NCI-H1417 (cell line): ENCODE results near the gene PTPRR.

Source experiments
- DNase-seq, 3 experiments: peaks; one replicate each; lab custom pipeline; 2025; lab: John Stamatoyannopoulos, UW

Gene PTPRR

DNA sequence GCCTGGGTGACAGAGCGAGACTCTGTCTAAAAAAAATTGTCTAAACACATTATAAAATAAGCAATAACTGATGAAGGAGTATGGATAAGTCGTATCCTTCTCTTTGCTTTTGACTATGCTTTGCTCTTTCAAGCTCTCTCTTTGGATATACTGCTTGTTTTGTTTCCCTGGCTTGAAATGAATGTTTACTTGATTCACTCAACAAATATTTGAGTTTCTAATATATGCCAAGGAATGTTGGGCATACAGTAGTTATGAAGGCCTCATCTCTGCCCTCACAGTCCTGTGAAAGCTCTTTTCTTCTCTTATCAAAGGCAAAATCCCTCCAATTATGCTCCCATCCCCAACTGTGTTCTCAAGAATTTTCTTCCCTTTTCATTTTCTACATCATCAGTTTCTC lies 123.5 kb downstream of the PTPRR start:
- DNase-seq = no peak

DNA sequence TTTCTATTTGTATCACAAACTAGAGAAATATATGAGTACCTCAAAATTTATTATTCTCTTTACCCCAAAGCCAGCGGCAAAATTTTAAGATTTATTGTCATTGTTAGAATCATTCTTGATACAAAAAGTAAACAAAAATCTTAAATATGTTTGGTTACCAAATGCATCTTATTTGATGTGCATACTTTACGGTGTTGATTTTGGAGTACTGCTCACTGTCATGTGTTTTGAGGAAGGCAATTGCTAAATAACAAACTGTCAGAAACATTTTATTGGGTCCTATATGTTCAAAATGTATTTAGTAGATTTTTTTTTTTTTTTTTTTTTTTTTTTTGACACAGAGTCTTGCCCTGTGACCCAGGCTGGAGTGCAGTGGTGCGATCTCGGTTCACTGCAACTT lies 124.9 kb downstream of the PTPRR start:
- no peak for DNase-seq

DNA sequence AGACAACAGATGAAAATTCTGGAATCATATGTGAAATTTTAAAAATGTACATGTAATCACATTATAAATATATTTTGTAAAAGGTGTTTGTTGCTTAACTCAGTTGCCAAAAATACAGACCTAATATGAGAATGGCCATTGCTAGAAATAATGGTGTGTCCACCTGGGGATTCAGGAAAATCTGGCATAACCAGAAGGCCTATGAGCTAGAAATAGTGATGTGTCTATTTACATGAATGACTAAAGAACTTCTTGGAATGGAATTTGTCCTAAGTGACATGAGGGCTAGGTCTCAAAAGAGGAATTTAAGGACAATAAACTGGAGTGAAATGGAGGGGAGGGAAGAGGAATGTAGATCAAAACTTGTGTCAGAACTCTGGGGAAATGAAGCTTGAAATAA lies 126.4 kb downstream of the PTPRR start:
- DNase-seq = no peak

DNA sequence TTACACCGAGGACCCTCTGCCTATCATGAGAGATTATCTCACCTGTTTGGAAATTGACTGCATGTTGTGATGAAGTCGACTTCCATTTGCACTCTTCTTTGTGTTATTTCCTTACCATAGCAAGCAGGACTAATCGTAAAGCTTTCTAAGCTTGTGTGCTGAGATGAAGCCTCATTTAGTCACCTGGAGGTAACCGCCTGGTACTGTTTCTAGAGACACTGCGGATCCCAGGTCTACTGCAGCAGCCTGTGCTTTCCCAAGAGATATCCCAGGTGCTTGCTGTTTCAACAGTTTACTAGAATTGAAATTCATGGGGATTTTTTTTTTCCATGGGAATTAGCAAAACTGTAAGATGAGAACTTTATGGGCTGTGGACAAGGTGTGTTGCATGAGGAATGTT lies 131.8 kb downstream of the PTPRR start:
- no peak for DNase-seq

DNA sequence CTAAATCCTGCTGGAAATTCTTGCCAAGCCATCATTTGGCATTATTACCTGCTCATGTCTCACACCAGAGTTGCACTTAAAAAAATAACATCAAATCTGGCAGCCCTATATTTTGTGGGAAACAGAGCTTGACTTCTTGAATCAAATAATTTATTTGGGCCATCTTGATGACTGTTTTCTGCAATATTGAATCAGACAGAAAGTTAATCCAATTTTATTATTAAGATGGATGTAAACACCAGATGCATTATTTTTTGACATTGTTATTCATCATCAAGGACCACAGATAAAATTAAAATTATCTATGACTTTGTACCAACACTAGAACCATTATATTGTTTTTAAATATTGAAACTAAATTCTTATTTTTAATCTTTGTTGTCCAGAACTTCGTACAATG lies 132.9 kb downstream of the PTPRR start:
- no peak for DNase-seq

DNA sequence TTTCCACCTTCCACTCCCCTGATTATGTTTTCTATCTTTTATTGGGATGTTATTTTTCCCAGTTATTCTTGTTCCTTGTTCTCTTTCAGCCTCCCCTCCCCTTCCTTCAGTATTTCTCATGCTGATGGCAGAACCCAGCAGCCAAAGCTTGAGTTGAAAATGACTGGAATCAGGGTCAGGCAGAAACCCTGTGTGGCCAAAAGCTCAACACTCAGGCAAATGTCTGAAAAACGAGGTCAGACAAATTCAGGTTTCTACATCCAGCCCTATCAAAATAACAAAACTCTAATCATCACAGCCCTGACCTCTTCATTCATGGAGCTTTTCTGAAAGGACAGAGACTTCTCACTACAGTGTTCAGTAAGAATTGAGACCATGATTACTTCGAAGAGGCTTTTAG lies 134.6 kb downstream of the PTPRR start:
- no peak for DNase-seq

DNA sequence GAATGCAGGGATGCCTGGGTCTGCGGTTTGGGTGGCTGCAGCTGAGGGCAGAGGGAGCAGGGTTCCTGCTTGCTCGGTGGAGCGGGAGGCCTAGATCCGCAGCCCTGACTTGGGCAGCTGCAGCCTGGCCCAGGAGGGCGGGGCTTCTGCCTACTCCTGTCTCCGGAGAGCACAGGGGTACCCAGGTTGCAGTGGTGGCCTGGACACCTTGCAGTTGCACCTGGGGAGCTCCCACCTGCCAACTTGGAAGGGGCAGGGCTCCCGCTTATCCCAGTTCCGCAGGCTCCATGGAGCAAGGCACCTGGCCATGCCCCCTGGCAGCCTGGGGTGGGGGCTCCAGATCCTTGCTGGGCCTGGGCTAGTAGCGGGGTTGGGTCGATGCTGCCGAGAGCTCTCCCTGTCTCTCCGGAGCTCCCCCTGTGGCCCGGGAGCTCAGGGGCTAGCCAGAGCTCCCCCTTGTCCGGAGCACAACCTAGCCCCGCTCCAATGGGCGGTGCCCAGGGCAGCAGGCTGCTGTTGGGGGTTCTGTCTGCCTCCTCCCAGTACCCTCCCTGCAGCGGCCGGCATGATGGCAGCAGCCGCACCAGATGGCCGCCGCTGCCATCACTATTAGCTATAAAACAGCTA lies 136.4 kb downstream of the PTPRR start:
- DNase-seq = no peak

DNA sequence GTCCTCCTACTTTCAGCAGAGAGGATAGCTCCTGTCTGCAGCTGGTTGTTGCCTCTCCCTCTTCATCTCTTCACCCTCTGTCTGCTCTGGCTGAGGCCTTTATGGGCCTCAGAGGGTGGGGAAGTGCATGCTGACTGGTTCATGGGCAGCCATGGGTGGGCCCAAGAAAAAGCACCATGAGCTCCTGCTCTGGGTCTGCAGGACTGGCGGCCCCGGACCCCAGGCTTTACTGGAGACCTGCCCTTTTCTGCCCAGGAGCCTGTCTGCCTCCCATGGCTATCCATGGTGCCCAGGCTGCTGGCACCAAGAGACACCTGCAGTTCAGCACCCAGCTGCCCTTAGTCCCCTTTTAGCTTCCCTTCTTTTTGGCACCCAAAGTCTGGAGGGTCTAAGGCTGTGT lies 137.1 kb downstream of the PTPRR start:
- DNase-seq = no peak

DNA sequence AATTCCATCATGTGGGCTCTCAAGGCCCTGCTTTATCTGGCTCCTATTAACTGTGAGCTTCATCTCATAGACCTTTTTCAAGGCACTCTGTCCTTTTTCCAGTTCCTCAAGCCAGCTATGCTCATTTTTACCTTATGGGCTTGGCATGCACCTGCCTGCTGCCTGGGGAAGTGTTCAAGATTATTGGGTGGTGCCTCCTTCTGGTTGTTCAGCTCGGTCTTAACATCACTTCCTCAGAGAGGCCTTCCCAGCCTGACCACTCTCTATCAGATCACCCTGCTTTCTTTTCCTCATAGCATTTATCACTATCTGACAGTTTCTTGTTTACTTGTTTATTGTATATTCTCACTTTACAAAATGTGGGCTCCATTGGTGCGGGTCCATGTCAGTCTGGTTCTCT lies 141.3 kb downstream of the PTPRR start:
- no peak for DNase-seq

DNA sequence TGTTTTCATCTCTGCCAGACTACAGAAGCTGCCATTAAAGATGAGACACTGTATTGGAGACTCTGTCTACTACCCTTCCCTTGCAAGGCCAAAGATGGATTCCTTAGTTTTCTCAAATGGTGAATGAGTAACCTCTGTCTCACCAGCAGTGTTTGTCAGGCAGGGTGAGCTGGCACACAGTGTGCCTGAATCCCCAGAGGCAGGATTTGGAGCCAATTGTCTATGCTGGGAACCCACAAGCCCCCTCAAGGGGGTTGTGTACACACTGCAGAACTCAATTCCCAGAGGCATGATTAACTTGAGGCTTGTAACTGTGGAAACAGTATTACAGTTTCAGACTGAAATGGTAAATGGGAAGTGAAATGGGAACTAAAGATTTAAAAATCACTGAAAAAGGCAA lies 146.5 kb downstream of the PTPRR start:
- peak in 1 of 3 experiments; percentile 35 for DNase-seq

DNA sequence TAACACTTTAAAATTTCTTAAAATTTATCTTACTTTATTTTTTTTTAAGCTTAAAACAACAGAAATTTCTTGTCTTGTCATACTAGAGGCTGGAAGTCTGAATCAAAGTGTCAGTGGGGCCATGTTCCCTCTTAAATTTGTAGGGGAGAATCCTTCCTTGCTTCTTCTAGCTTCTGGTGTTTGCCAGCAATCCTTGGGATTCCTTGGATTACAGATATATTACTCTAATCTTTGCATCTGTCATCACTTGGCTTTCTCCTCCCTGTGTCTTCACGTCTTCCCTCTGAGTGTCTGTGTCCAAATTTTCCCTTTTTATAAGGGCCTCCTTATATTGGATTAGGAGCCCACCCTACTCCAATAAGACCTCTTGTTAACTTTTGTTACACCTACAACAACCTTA lies 147.7 kb downstream of the PTPRR start:
- no peak for DNase-seq

DNA sequence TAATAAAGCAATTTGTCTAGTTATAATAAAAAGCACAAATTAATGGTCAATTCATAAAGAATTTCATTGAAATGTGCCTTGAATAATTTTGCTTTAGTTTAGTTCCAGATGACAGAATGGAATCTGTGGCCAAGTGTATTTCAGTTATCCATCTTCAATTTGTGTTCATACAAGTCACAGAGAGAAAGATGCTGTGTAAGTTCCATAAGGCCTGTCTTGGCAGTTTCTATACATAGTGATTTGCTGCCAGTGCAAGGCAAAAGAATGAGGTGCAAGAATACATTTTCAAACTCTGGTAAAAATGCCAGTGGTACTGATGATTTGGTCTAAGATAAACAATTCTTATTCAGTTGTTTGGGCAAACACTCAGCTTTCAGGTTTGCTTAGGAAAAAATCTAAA lies 149.0 kb downstream of the PTPRR start:
- DNase-seq = no peak

DNA sequence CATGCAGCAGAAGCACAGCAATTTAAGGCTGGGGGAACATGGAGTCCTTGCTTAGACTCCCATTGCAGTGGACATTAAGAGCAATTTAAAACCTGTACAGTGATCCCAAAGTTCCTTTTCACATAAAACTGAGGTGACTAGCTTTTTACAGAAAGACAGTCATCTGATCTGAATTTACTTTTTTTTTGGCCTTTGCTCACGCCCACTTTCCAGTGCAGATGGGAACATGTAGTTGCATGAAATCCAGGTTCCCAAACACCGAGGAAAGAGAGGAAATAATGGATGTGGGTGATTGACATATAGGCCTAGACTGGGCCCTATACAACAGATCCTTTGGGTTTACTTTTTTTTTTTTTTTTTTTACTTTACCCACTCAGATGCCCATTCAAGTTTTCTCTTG lies 156.9 kb downstream of the PTPRR start:
- no peak for DNase-seq

DNA sequence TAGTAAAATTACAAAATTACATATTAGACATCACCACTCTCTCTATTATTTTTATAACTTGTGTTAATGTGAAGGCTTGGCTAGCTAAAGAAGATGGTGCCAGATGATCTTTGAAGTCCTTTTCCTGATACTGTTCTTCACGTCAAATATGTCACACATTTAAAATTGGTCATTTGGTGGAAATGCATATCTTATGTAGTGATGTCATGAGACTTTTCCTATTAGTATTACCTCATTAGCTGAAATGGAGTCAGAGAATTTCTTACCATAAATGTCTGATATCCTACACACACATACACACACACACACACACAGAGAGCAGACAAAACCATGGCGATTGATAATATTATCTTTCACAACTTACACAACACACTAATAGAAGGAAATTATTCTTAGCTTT lies 158.5 kb downstream of the PTPRR start:
- no peak for DNase-seq

DNA sequence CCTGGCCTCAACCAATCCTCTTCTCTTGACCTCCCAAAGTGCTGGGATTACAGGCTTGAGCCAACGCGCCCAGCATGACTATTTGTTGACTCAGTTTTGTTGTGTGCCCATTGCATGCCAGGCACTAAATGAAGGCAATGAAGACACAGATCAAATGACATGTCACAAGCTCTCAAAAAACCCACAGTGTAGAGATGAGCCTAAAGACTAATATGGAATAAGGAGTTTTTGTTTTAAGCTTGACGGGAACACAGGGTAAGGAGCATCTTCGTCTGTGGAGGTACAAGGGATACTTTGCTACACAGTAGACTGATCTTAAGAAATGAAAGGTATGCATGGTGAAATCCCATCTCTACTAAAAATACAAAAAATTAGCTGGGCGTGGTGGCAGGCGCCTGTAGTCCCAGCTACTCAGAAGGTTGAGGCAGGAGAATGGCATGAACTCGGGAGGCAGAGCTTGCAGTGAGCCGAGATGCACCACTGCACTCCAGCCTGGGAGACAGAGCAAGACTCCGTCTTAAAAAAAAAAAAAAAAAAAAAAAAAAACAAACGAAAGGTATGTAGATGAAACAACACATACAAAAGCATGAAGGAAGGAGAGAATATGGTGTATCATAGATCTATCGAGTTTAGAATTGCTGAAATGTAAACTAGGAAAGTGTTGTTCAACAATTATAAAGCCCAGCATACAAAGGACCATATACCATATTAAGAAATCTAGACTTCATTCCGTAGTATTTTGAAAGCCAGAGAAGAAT lies 161.2 kb downstream of the PTPRR start:
- DNase-seq = no peak

DNA sequence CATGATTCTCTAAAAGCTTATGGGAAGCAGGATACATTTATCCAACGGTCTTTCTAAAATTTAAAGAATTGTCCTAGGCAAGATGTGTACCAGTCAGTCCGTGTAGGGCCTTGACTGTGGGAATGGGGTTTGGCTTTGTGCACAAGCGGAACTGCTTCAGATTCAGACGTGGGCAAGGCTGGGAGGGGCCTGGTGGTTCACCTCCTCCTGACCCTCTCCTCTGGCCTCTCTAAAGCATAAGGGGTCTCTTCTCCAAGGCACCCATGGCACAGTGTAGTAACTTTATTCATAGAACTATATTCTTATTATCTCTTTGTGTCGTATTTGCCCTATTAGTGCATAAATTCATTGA lies 162.1 kb downstream of the PTPRR start:
- DNase-seq = no peak

DNA sequence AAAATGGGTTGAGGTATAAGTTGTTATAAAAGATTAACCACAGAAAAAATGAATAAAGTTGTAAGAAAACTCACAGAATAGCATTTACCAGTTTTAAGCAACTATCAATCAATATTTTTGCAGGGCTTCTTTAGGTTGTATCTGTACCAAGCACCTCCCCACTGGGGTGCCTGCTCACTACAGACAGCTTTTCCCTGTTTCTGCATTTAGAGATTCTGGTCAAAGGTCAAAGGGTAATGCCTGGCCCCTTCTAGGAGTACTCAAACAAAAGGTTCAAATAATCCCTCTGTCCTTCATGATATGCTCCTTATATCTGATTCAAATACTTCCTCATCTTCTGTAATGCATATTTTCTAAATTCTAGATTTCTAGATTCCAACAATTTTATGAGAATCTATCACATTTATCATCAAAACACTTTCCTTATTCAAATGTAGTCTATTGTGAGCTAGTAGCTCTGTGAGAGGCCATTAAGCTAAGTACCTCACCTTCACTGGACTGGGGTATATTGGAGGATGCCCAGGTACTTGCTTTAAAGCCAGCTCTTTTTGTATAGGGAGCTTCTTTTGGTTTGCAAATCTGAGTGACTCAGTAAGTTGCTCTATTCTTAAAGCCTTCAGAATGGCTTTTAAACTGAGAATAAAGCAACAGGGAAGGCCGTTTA lies 162.6 kb downstream of the PTPRR start:
- DNase-seq = no peak

DNA sequence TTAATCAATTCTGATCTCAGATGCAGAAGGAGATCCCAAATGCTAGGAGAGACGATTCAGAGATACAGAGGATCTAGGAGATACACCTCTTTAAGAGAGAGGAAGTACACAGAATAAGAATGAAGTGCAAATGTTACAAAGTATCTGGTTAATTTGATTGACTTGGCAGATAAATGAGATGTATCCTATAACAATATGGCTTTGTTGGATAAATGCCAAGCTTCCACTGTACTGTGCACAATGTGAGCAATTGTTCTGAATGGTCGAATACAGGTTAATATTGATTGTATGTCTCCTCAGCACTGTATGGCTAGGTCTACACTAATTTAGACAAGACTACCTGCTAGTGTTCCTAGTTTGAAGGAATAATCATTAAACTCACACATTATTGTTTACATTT lies 163.7 kb downstream of the PTPRR start:
- DNase-seq = peak in 2 of 3 experiments; percentile 26 to 70

DNA sequence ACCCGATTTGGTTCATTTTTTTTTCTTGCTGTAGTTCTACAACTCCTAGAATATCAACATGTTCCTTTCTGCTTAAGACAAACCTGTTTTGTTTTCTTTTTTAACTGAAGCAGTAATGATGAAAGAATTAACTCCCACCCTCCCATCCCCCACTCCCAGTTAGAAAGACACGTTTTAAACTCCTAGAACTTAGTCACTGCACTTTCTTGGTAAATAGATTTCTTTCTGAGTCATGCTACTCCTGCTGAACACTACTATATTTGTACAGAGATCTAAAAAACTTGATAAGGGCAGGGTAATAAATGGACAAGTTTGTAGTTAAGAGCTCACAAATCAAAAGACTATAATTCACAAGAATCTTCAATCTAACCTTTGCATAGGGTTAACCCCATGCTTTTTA lies 164.4 kb downstream of the PTPRR start:
- DNase-seq = no peak

DNA sequence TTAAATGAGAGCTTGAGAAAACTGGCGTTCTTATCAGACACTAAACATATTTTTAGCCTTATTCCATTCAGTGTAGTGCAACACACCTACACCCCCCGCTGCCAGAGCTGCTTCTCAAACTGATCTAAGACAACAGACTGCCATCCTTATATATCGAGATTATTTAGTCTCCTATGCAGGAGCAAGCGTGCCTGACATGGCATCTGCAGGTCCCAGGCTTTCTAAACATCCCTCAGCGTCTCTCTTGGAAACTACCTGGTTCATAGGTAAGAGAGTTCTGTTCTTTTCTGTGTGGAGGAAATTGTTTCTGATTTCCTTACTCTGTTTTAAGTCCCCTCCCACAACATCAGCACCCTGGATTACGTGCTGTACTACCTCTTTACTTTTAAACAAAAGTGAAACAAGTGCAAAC lies 166.2 kb downstream of the PTPRR start:
- no peak for DNase-seq

DNA sequence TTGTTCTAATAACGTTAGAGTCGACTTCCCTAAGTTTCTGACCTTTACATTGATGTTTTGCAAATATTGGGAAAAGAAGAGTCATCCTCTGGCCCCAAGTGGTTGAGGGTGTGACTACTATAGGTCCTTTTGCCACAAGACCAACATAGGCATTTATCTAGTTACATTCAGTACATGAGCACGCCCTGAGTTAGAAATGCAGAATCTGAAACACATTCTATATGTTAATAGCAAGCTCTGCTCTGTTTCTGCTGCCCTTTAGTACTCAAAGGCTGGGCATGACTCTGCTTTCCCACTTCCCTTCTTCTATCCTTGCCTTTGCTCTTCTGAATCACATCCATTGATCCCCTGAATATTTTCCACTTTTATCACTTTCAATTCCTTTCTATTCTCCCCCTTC lies 168.2 kb downstream of the PTPRR start:
- DNase-seq = no peak

DNA sequence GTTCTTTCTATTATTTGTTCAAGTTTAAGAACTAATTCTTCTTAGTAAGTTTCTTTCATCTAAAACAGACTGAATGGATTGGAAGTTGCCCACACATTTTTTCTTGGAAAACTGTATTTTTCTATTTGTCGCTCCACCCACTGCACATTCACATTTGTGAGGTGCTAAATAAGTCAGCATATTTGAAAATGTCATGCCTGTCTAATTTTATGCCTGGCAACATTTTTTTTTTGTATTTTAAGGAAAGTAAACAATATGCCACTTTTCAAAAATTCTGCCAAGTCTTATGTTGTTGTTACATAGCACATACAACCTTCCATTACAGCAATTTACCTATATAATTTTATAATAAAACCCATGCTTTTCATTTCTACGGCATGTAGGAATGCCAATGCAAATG lies 170.6 kb downstream of the PTPRR start:
- DNase-seq = no peak

DNA sequence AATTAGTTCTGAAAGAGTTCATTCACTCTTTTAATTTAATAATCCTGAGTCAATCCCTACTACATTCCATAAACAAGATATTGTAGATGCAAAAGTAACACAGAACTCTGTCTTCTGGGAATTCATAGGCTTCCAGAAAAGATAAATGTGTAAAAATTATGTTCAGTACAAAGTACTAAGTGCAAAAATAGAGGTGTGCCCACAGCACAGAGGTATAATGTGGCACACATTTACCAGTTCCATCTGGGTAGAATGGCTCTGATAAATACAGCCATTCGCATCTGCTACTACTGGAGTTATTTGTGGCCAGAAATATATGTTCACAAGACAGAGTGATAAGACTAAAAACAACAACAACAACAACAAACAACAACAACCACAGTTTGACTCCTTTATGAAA lies 171.7 kb downstream of the PTPRR start:
- no peak for DNase-seq
